T1000 (cell line): Measurements from ENCODE around the gene FRS3.

Source experiments
- DNase-seq: peaks from one replicate; lab custom pipeline; 2025; ENCODE audit warnings: mixed read lengths; lab: John Stamatoyannopoulos, UW

The FRS3 gene

DNA sequence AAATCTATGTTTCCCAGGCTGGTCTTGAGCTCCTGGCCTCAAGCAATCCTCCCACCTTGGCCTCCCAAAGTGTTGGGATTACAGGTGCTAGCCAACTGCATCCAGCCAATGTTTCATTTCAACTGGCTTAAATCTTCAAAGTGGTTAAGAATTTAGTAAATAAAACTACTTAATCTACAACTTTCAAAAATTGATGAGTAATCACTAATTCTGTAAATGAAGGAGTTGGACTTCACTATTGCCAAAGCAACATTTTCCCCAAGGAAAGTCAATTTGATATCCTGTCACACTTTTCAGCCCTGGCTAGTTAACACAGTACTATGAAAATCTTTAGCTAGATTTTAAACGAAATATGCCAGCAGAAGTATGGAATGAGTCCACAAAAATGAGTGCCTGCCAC is 11.6 kb upstream of the FRS3 start:
- no peak for DNase-seq

DNA sequence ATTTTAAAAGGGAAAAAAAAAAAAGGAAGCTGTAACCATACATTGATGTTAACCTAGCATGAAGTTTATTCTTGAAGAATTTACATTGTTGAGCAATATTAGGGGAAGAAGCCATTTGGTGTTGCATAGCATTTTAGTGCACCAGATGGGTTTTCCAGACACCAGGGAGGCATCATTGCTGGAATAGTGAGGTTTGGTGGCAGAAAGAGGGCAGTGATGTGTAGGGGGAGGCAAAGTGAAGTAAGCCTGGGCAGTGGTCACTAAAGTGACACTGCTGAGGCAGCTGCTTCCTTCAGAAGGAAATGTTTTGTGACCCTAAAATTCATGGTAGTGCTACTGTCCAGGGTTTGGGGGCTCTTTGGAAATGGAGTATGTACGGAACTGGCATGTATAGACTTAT is 10.3 kb upstream of the FRS3 start:
- DNase-seq, result no peak

DNA sequence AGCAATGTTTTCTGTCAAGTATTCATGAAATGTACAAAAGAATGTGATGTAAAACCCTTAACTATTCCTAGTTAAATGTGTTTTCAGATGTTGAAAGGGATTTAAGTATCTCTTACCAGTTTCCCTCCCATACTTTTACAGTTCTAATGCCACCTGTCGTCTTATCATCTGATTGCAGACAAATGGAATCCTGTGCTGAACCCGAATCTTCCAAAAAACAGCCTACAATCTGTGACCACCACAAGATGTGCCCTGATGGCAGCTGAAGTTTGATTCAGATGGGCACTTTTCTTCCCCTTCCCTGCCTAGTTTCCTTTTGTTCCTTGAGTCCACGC is 9.7 kb upstream of the FRS3 start:
- DNase-seq, result no peak

DNA sequence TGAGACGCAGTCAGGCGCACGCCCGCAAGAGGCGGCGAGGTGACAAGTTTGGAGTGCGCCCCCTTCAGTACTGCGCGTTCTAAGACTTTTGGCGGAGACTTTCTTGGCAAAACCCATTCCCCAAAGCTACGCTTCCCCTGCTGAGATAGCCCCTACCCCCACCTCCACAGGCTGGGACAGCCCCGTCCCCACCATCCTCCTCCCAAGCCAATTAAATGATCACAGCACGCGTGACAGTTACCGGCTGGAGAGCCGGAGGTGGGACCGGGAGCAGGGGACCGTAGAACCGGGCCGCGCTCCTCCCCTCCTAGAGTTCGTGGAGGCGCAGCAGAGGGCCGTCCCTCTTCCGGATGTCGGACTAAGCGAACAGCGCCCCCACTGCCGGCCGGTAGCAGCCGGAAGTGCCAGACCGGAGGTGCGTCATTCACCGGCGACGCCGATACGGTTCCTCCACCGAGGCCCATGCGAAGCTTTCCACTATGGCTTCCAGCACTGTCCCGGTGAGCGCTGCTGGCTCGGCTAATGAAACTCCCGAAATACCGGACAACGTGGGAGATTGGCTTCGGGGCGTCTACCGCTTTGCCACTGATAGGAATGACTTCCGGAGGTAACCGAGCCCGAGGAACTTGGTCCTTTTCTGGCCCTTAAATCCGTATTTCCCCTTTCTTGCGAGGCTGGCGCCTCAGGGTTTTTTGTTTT is 7.7 kb upstream of the FRS3 start, which contains the start of gene TOMM6:
Gene TOMM6 (plus strand): TSS at position 476 of the 699 bp plus-strand sequence. CDS start 4 bp downstream, at position 480.
- peak; percentile 88 for DNase-seq

DNA sequence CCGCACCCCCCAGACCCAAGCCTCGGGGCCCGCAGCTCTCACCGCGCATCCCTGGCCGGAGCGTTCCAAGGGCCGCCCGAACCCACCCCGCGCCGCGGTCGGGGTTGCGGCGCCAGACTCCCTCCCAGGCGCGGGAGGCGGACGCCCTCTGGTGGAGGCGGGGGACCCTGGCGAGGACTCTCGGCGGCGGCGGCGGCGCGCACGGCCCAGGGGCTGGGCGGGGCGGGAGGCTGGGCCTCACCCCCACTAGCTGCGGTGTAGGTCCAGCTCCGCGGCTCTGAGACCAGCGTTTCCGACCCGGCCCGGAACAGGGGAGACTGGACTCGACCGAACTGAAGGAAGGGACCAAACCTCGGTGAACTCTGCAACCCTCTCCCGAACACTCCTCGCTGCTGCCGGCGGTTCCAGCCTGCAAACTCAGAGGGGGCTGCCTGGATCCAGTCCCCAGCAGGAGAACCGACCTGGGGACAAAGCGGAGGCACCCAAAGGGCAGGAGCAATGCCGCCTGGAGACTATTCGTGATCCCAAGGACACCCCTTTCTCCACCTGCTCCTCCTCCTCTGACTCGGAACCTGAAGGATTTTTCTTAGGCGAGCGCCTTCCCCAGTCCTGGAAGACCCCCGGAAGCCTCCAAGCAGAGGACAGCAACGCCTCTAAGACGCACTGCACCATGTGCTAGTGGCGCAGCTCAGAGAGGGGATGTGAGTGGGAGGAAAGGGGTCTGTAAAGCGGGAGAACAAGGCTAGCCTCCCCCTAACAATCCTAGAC is 6.9 kb upstream of the FRS3 start:
- DNase-seq, result peak; percentile 75

DNA sequence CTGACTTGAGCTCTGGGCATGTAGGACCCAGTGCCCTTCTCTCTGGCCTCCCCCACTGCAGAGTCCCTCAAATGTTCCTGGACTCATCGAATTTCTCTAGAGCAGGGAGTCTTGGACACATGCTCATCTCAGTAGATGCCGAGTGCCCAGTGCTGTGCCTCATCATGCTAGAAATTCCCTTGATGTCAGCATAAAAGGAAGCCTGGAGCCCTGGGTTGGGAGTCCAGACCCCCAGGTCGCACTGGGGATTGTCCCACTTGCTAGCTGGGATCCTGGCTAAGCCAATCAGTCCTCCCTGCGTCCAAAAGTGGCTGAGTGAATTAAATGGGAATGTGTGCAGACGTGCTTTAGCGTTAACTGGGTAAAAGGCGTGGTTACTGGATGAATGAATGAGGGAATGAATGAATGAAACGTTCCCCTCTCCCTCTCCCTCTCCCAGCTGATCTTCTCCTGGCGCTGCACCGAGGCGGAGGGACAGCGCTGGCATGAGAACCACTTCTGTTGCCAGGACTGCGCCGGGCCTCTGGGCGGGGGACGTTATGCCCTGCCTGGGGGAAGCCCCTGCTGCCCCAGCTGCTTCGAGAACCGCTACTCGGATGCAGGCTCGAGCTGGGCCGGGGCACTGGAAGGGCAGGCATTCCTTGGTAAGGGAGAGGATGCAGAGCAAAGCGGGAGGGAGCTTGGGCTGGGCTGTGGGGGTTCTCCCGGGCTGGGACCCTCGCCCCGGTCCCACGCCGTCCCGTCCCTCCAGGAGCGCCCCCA is 6.2 kb upstream of the FRS3 start:
- no peak for DNase-seq

DNA sequence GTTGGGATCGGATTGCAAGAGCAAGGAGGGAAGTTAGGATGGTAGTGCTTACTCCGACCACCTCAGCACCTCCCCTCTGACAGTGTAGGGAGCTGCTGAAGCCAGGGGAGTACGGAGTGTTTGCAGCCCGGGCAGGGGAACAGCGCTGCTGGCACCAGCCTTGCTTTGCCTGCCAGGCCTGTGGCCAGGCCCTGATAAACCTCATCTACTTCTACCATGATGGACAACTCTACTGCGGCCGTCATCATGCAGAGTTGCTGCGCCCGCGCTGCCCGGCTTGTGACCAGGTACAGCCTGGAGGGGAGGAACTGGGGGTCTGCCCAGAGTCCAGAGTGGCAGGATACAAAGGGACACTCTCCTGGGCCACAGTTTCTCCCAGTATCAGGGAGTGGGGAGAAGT is 5.6 kb upstream of the FRS3 start:
- DNase-seq, result no peak

DNA sequence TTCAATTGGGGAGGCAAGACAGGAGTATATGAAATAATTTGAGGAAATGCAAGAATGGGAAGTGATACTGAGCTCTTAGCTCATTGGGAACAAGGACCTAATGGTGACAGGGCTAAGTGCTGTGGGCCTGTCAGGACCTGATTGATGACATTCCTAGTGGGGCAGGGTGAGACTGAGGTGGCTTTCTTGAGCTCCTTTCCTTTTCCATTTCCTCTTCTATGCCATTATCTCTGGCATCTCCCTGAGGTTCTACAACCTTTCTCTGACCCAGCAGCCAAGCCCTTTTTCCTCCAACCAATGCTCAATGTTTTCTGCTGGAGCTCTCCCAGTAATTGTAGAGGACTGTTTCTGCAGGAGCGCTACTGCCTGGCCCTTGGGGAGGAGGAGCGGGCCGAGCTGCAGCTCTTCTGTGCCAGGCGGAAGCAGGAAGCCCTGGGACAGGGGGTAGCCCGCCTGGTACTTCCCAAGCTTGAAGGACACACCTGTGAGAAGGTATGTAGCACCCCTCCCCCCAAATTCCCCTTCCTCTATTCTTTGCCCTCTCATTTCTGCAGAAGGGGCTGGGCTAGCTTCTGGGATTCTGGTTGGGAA is 5.0 kb upstream of the FRS3 start:
- DNase-seq, result no peak

DNA sequence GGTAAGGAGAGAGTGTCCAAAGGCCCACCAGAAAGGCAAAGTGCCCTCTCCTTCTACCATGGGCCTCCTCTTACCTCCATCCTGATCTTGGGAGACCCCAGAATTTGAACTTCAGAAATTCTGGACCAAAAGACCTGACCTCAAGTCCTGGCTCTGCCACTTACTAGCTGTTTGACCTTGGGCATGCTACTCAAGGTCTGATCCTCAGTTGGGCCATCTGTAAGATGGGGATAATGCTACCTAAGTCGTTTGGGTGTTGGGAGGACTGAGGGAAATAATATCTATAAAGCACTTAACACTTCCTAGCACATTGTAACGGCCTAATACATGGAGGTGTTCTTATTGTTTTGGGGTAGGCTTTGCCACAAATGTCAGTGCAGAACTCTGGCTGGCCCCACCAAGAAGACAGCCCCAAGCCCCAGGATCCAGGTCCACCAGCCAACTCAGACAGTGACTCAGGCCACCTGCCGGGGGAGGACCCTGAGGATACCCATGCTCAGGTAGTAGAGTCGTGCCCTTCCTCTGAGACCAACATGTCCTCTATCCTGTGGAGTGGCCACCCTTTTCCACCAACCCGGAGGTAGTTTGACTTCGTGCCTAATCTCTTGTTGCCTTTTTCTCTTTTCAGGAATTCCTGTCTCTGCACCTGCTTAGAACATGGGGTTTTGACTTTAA is 3.5 kb upstream of the FRS3 start:
- DNase-seq, result no peak

DNA sequence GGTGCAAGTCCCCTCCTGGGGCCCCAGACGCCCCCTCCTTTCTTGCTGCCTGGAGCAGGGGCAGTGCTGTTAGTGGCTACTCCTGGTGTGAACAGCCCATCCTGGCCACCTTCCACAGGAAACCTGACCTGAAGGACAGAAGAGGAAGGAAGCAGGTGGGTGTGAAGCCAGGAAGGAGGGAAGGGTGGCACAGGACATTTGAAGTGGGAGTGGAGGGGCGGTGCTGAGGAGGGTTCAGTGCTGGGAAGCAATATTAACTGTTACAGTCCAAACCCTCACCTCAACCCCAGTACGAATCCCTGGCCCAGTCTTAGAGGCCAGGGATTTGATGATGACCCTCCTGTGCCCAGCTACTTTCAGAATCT is 1.6 kb upstream of the FRS3 start:
- DNase-seq, result no peak

DNA sequence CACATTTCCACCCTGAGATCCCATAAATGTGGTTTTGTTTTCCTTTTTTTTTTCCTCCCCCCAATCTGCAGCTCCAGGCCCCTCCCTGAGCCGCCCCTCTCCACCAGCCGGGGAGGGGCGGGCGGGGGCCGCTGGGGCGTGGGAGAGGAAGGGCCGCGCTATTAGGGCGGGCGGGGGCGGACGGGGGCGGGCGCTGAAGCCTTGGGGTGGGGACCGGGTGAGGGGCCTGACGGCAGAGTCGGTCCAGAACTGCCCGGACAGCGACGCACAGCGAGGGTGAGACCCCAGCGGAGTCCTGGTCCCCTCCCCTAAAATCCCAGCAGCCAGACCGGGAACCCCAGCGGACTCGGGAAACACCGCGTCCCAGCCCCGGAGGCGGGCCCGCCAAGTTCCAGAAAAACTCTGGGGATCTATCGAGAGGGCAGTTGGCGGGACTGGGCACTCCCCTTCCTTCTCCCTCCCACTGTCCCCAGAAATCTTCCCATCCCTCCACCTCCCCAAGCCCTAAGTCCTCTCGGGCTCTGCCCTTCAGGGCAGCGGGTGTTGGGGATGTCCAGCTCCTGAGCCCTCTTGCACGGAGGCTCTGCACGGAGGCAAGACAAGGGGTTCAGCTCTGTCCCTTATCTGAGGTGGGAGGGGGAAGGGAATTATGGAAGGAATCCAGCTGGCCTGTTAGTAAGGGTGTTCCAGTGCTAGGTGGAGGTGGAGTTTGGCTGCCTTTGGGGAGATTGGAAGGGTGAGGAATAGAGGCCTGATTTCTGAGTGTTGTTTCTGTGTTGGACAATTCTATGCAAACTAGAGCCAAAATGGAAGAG is 1.1 kb upstream of the FRS3 start, which contains the start of gene PRICKLE4:
Gene PRICKLE4 (plus strand): TSS at position 232 of the 815 bp plus-strand sequence. CDS start 2,692 bp downstream, outside the sequence.
- no peak for DNase-seq

DNA sequence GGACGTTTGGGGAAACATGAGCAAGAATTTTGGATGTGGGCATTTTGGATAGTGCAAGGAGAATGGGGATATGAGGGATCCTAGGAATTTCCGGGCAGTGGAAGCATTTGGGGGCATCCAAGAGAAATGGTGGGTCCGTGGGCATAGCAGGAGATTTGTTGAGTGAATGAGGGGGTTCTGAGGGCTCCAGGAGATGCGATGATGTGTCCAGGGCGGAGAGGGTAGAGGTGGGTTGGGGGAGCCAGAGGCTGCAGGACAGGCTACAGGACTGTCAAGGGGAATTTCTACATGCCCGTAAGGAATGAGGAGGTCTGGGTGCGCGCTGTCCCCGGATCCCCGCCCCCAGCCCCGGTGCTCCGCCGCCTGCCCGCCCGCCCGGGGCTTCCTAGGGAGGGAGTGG is 364 bp downstream of the FRS3 start:
- no peak for DNase-seq

DNA sequence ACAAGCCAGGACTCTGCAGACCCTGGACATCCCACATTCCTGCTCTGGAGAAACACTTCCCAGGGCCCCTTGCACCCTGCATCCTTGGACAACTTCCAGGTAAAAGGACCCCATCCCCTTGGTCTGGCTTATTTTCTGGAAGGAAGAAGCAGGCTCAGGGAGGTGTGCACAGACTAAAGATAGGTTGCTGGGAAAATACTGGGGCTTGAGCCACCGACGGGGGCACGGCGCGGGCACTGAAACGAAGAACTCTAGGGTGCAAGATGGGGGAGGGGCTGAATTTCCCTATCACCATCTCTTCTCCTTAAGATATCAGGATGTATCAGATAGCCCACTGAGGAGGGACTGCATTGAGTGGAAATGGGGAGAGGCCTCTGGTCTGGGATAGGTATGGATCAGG is 805 bp downstream of the FRS3 start:
- no peak for DNase-seq

DNA sequence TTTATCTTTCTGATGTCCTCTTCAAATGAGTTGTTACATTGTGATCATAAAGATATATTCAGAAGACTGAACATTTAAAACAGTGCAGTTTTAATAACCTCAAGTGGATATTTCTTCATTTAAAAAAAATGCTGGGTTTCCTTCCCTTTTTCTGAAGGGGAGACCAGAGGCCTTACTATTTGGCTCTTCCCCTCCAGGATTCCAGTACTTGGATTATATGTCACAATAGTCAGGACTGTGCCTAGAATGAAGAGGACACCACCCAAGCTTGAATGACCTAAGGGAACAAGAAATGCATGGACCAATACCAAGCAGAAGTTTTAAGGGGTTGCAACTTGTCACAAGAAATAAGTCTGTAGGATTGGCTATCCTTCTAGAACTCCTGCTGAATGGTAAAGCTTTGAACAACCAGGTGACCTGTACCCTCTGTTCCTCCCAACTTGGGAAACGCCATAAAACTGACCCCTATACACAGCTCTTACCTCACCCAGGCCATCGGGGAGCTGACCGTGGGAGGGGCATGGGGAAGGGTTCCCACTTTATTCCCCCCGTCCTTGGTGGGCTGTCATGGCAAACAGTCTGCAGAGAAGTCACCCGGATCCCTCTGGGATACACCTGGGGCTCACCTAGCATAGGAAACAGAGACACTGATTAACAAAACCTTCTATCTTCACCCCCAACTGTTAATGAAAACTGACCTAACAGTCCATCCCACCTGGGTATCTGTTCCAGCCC is 2.0 kb downstream of the FRS3 start:
- DNase-seq, result no peak

DNA sequence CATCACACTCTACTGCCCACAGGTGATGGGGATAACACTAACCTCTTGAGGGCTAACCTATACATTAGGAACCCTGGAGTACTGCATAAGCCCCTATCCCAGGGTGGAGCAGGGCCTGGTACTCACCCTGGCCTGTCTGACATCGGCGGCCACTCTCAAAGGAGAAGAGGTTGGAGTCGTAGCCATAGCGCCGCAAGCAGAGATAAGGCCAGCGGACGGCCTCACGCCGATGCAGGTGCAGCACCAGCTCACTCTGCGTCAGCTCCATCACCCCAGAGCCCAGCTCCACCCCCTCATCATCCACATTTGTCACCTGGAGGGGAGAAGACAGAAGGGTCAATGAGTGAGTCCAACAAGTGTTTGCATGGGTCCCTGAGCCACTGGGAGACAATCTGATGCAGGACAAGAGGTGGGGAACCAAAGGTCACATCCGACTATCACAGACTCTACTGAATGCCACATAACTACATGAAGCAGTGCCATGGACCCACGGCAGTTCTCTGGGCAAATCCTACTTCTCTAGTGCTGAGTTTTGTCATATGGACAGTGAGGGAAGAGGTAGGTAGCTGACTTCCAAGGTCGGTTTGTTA is 4.3 kb downstream of the FRS3 start:
- DNase-seq, result no peak

DNA sequence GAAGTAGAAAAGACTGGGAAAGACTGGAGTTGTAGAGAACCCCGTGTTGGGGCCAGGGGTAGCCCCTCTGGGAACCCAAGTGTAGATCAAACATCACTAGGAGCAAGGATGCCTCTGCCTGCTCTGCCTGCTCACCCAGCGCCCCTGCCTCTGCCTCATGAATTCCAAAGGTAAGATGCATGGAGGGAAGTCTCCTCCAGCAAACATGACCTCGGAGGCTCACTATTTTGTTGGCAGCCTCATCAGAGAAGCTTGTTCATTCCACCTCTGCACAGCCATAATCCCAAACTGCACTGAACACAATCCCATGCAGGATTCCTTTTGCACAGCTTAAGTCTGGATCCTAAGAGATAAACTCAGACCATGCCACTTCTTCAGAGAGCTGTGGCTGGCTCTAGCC is 4.9 kb downstream of the FRS3 start:
- no peak for DNase-seq

DNA sequence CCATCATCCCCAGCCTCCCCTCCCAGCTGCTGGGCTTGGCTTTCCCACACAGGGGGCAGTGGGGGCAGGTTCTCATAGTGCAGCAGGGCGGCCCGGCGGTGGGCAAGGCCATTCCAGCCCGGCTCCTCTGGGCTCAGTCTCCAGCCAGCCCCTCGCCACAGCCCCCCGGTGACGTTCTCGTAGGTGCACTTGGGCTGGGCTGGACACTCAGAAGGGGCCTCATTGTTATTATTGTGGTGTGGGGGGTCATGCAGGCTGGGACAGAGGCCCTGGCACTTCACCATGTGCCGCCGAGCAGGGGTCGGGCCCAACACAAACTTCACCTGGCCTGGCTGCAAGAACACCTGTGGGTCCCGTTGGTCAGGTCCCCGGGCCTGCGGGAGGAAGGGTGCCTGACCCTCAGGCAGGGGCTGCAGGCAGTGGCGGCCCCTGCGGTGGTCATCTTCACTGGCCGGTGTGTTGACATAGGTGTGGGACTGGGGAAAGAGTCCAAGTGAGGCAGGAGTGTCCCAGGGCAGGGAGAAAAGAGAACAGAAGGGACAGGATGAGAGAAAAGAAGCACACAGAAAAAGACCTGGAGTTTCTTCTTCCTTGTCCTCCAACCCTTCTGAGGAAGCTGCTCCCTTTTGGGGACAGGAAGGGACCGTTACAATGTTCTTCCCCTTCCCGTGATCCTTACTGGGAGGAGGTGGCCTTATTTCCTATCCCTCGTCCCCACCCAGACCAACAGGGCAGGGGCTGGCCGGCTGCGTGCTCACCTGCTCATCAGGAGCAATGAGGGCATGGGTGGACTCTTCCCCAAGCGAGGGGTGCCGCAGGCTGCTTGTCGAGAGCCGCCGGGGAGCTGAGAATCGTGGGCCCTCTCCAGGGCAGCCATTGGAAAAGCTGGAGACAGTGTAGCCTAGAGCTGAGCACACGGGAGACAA is 8.4 kb downstream of the FRS3 start:
- no peak for DNase-seq

DNA sequence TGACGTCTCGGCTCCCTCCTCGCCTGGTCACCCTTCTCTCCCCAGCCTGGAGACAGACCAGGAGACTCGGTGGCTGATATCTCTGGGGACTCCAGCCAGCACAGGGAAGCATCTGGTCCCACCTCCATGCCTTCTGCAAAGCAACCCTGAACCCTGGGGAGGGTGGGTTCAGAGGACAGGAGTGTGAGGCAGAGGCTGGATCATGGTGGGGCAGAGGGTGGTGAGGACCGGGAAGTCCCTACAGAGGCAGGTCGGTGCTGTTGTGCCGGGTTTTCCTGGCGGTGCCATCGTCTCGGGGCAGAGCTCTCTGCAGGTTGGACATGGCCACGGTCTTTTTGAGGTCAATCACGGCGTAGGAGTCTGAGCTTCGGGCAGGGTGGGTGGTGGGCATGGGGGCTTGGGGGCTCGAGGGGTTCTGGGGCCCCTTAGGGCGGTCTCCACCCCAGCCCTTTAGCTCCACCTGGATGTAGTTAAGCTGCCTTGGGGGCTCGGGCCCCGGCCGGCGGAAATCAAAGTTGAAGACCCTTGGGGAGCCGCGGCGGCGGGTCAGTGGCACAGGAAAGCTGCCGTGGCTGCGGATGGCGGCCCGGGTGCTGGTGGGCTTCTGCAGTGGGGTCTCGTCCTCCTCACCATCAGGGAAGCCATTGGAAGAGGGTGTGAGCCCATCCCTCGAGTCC is 9.2 kb downstream of the FRS3 start:
- no peak for DNase-seq
